HEK293T (cell line): ENCODE data around the gene ARFIP1.

ENCODE experiments used
- ARNT ChIP-seq: fragments of 450-650 bp; IDR thresholded peaks from 2 replicates; pipeline ENCODE4 v1.6.1; 2017; ENCODE audit warnings: mild to moderate bottlenecking
- BHLHE40 ChIP-seq: fragments of 450-650 bp; IDR thresholded peaks from 2 replicates; pipeline ENCODE4 v1.6.1; 2016; ENCODE audit warnings: mild to moderate bottlenecking, moderate library complexity, borderline replicate concordance
- FOXA1 ChIP-seq: fragments of 450-650 bp; IDR thresholded peaks from 2 replicates; pipeline ENCODE4 v1.6.1; 2016; ENCODE audit warnings: mild to moderate bottlenecking
- FOXK2 ChIP-seq: fragments of 450-650 bp; IDR thresholded peaks from 2 replicates; pipeline ENCODE4 v1.6.1; 2016; ENCODE audit warnings: mild to moderate bottlenecking
- FOXM1 ChIP-seq: fragments of 450-650 bp; IDR thresholded peaks from 2 replicates; pipeline ENCODE4 v1.6.1; 2017; ENCODE audit warnings: mild to moderate bottlenecking, borderline replicate concordance
- HDGF ChIP-seq: fragments of 450-650 bp; IDR thresholded peaks from 2 replicates; pipeline ENCODE4 v1.6.1; 2017; ENCODE audit warnings: antibody characterized with exemption, borderline replicate concordance
- L3MBTL2 ChIP-seq: fragments of 450-650 bp; conservative IDR thresholded peaks from 2 replicates; pipeline ENCODE4 v1.6.1; 2016; ENCODE audit warnings: mild to moderate bottlenecking
- LEF1 ChIP-seq: fragments of 450-650 bp; IDR thresholded peaks from 2 replicates; pipeline ENCODE4 v1.6.1; 2017; ENCODE audit warnings: mild to moderate bottlenecking, borderline replicate concordance
- NFRKB ChIP-seq: fragments of 450-650 bp; IDR thresholded peaks from 2 replicates; pipeline ENCODE4 v1.6.1; 2016; ENCODE audit warnings: mild to moderate bottlenecking, moderate library complexity
- PKNOX1 ChIP-seq: fragments of 450-650 bp; IDR thresholded peaks from 2 replicates; pipeline ENCODE4 v1.6.1; 2016
- SP1 ChIP-seq: fragments of 450-650 bp; IDR thresholded peaks from 2 replicates; pipeline ENCODE4 v1.6.1; 2017
- SUZ12 ChIP-seq: fragments of 450-650 bp; IDR thresholded peaks from 2 replicates; pipeline ENCODE4 v1.6.1; 2016; ENCODE audit warnings: mild to moderate bottlenecking
- TARDBP ChIP-seq: fragments of 450-650 bp; IDR thresholded peaks from 2 replicates; pipeline ENCODE4 v1.6.1; 2016
- ZNF384 ChIP-seq: fragments of 450-650 bp; IDR thresholded peaks from 2 replicates; pipeline ENCODE4 v1.6.1; 2016

DNA sequence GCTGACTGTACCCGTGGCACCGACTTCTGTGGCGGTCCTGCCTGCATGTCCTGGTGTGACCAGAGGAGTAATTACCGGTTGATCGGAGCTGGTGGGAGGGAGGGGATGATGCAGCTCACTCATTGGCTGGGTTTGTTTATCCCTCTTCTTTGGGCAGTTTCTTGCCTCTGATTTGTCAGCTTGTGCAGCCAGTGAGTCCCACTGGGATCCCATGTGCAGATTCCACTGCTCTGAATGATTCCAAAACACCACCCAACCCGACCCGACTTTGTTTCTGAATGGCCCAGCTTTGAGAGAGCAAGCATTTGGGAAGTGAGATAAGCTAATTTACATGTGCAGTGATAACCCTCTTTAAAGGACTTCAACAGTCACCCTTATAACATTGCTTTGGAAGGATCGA lies 170.2 kb downstream of the ARFIP1 start:
- TF ChIP-seq BHLHE40 (no peak), NFRKB (no peak), FOXK2 (no peak), LEF1 (no peak), FOXM1 (no peak), HDGF (no peak), ARNT (no peak), SP1 (no peak), TARDBP (no peak), ZNF384 (no peak), PKNOX1 (no peak), L3MBTL2 (no peak), FOXA1 (no peak), SUZ12 (no peak)
